Loucy (cell line): ENCODE measurements around the gene PRDM11.

ENCODE experiments used
- H2AFZ ChIP-seq: fragments of 200-600 bp; sonication (generic); 2 replicates; pipeline ENCODE4 v1.6.0; 2016; ENCODE audit warnings: antibody characterized with exemption, mild to moderate bottlenecking, low read length, moderate library complexity
- H3F3A ChIP-seq: fragments of 200-600 bp; 2 replicates; pipeline ENCODE4 v1.6.0; 2016; ENCODE audit warnings: antibody characterized with exemption, low read depth, mild to moderate bottlenecking
- H3K27me3 ChIP-seq: fragments of 200-600 bp; sonication (generic); 2 replicates; pipeline ENCODE4 v1.6.1; 2014; ENCODE audit warnings: low read length, mild to moderate bottlenecking; ENCODE audit not compliant: insufficient read depth, poor library complexity, severe bottlenecking
- H3K36me3 ChIP-seq: fragments of 200-600 bp; sonication (generic); 2 replicates; pipeline ENCODE4 v1.6.1; 2016; ENCODE audit warnings: low read length; ENCODE audit not compliant: insufficient read depth
- H3K4me1 ChIP-seq: fragments of 200-600 bp; sonication (generic); 2 replicates; pipeline ENCODE4 v1.5.1; 2014; ENCODE audit warnings: low read length, mild to moderate bottlenecking; ENCODE audit not compliant: insufficient read depth, poor library complexity, severe bottlenecking
- H3K4me2 ChIP-seq: fragments of 200-600 bp; sonication (generic); 2 replicates; pipeline ENCODE4 v1.6.0; 2014; ENCODE audit warnings: antibody characterized with exemption, low read length, low read depth, mild to moderate bottlenecking; ENCODE audit not compliant: poor library complexity, severe bottlenecking
- H3K4me3 ChIP-seq: fragments of 200-600 bp; sonication (generic); 2 replicates; pipeline ENCODE4 v1.5.1; 2014; ENCODE audit warnings: low read length, mild to moderate bottlenecking, mixed read lengths; ENCODE audit not compliant: poor library complexity, severe bottlenecking
- H3K79me2 ChIP-seq: fragments of 200-600 bp; sonication (generic); 2 replicates; pipeline ENCODE4 v1.6.1; 2014; ENCODE audit warnings: low read length; ENCODE audit not compliant: insufficient read depth
- H3K9ac ChIP-seq: fragments of 200-600 bp; sonication (generic); 2 replicates; pipeline ENCODE4 v1.6.0; 2014; ENCODE audit warnings: mild to moderate bottlenecking, low read depth, low read length, moderate library complexity; ENCODE audit not compliant: poor library complexity, severe bottlenecking
- H3K9me2 ChIP-seq: fragments of 200-600 bp; sonication (generic); replicated peaks from 2 replicates; pipeline ENCODE4 v1.6.1; 2016; ENCODE audit warnings: low read depth, low read length, mixed read lengths
- H3K9me3 ChIP-seq: fragments of 200-600 bp; sonication (generic); 2 replicates; pipeline ENCODE4 v1.6.1; 2014; ENCODE audit warnings: mild to moderate bottlenecking, antibody characterized with exemption, low read length, low read depth; ENCODE audit not compliant: insufficient read depth
- H4K20me1 ChIP-seq: fragments of 200-600 bp; sonication (generic); 2 replicates; pipeline ENCODE4 v1.6.0; 2014; ENCODE audit warnings: antibody characterized with exemption, low read length, mild to moderate bottlenecking; ENCODE audit not compliant: insufficient read depth, poor library complexity, severe bottlenecking
- CTCF ChIP-seq: fragments of 200-600 bp; sonication (generic); conservative IDR thresholded peaks from 2 replicates; pipeline ENCODE4 v1.5.1; 2014; ENCODE audit warnings: mild to moderate bottlenecking, antibody characterized with exemption, low read length
- EZH2phosphoT487 ChIP-seq: fragments of 200-600 bp; IDR thresholded peaks from 2 replicates; pipeline ENCODE4 v1.6.1; 2018; ENCODE audit warnings: antibody characterized with exemption, mild to moderate bottlenecking, moderate library complexity, borderline replicate concordance

PRDM11 gene

DNA sequence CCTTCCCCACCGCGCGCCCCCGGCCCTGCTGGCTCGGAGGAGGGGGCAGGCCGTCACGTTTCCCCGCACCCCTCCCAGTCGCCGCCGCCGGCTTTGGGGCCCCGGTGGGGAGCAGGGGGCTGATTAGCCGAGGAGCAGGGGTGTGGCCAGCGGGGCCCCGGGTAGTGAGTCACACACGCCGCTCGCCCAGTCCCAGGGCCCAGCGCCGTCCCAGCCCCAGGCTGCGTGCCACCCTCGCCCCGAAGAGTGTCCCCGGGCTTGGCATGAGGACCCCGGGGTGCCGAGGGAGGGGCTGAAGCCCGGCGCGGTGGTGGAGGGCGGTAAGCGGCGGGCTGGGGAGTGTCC lies 34.4 kb downstream of the PRDM11 start:
- Histone ChIP-seq H3K36me3 (peaks cover 24% of the 10 kb centered on the region; the same call in 1 of the 2 replicates), H3K4me2 (peak overlapping the region; percentile 65), H3K27me3 (no peaks in the 10 kb centered on the region), H4K20me1 (no peaks in the 10 kb centered on the region), H3K9me2 (no peaks in the 10 kb centered on the region), H3F3A (peaks cover 11% of the 10 kb centered on the region; the same call in 1 of the 2 replicates), H3K4me3 (peak overlapping the region; percentile 61), H2AFZ (no peak overlapping the region), H3K9me3 (no peaks in the 10 kb centered on the region), H3K9ac (peak overlapping the region; percentile 65), H3K79me2 (peaks cover 23% of the 10 kb centered on the region; the same call in 1 of the 2 replicates), H3K4me1 (peaks cover 34% of the 10 kb centered on the region)
- no peak for TF ChIP-seq EZH2phosphoT487
- TF ChIP-seq CTCF: no peak

DNA sequence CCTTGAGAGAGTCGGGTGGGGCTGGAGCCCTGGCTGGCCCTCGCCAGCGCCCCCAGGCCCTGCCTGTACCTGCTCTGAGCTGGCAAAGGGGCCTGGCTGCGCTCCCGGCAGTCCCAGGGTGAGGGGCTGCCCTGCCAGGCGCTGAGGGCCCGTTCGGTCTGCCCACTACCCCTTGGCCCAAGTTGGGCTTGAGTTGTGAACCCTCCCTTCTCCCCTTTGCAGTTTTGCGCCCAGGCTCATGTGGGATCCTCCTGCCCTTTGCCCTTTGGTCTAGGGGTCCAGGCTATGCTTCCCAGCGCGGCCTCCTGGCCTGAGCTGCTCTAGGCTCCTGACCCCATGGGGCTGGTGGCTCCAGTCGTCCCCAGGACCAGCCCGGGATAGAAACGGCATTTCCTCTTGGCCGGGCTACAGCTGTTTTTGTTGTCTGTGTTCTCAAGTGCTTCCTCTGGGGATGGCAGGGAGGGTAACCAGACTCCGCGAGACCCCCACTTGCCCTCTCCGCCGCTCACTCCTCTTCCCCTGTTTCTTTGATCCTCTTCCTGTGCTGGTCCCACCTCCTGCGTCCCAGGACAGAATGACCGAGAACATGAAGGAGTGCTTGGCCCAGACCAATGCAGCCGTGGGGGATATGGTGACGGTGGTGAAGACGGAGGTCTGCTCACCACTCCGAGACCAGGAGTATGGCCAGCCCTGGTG lies 34.9 kb downstream of the PRDM11 start:
- no peak overlapping the region for H2AFZ ChIP-seq
- H3F3A ChIP-seq: peaks cover 11% of the 10 kb centered on the region; the same call in 1 of the 2 replicates
- no peaks in the 10 kb centered on the region for H3K9me2 ChIP-seq
- no peak for TF ChIP-seq EZH2phosphoT487
- TF ChIP-seq CTCF: no peak
- H3K4me1 ChIP-seq: peaks cover 39% of the 10 kb centered on the region
- no peaks in the 10 kb centered on the region for H3K9me3 ChIP-seq
- peaks cover 24% of the 10 kb centered on the region; the same call in 1 of the 2 replicates for H3K79me2 ChIP-seq
- no peaks in the 10 kb centered on the region for H3K27me3 ChIP-seq
- peak overlapping the region; percentile 65 for H3K4me2 ChIP-seq
- peak overlapping the region; percentile 65 for H3K9ac ChIP-seq
- peaks cover 29% of the 10 kb centered on the region; the same call in 1 of the 2 replicates for H3K36me3 ChIP-seq
- no peaks in the 10 kb centered on the region for H4K20me1 ChIP-seq
- peak overlapping the region; percentile 61 for H3K4me3 ChIP-seq

- TF ChIP-seq EZH2phosphoT487 (no peak), CTCF (no peak)
- H3K4me3 ChIP-seq: no peak overlapping the region
- peaks cover 11% of the 10 kb centered on the region; the same call in 1 of the 2 replicates for H3F3A ChIP-seq
- peaks cover 46% of the 10 kb centered on the region for H3K4me1 ChIP-seq
- H3K36me3 ChIP-seq: peaks cover 35% of the 10 kb centered on the region; the same call in 1 of the 2 replicates
- H3K27me3 ChIP-seq: no peaks in the 10 kb centered on the region
- no peak overlapping the region for H2AFZ ChIP-seq
- no peak overlapping the region for H3K9ac ChIP-seq
- H3K79me2 ChIP-seq: peaks cover 23% of the 10 kb centered on the region; the same call in 1 of the 2 replicates
- H3K9me2 ChIP-seq: no peaks in the 10 kb centered on the region
- H3K9me3 ChIP-seq: no peaks in the 10 kb centered on the region
- H4K20me1 ChIP-seq: no peaks in the 10 kb centered on the region
- peak overlapping the region; percentile 65 for H3K4me2 ChIP-seq
These were observed 35.6 kb downstream of the PRDM11 start for GRCh38 chr11:45181889-45182550.
